CD14-positive monocyte (primary cell): ENCODE data around the gene MORN3. TPM values are rescaled to one million over a fixed set of nuclear protein-coding genes. Genes with fewer than 3 reads are reported as not detected.

Source experiments
- DNase-seq, 3 donors: peaks; one replicate each; pipeline ENCODE4 v3.0.0-alpha.2; 2011 to 2022
- H2AFZ ChIP-seq: 2 replicates; pipeline ENCODE4 v1.6.0; 2012; ENCODE audit warnings: mild to moderate bottlenecking, low read depth, low read length, inconsistent platforms; ENCODE audit not compliant: insufficient read depth, poor library complexity, severe bottlenecking
- H3K27ac ChIP-seq, 2 donors: 1 replicate in 1 of 2; 2 replicates in 1 of 2; pipeline ENCODE4 v1.5.1; 2012 to 2013; ENCODE audit warnings: low read length in 2 of 2, control low read depth in 1 of 2, inconsistent platforms in 1 of 2, low read depth in 1 of 2, mild to moderate bottlenecking in 1 of 2
- H3K27me3 ChIP-seq, 2 donors: one replicate each; pipeline versions ENCODE4 v1.6.0 to v1.6.1; 2011 to 2013; ENCODE audit warnings: low read length in 2 of 2; ENCODE audit not compliant: control insufficient read depth in 2 of 2, insufficient read depth in 2 of 2
- H3K36me3 ChIP-seq, 2 donors: replicated peaks in 1 of 2; 1 replicate in 1 of 2; 2 replicates in 1 of 2; pipeline versions ENCODE4 v1.5.1 to v1.6.1; 2012 to 2013; ENCODE audit warnings: low read length in 2 of 2, control low read depth in 1 of 2, inconsistent platforms in 1 of 2, mild to moderate bottlenecking in 1 of 2; ENCODE audit not compliant: insufficient read depth in 2 of 2, control insufficient read depth in 1 of 2
- H3K4me1 ChIP-seq, 2 donors: 1 replicate in 1 of 2; 2 replicates in 1 of 2; pipeline versions ENCODE4 v1.5.1 to v1.6.1; 2012 to 2013; ENCODE audit warnings: low read length in 2 of 2, control low read depth in 1 of 2, inconsistent platforms in 1 of 2, mild to moderate bottlenecking in 1 of 2, moderate library complexity in 1 of 2; ENCODE audit not compliant: insufficient read depth in 2 of 2, control insufficient read depth in 1 of 2
- H3K4me2 ChIP-seq: replicated peaks from 2 replicates; pipeline ENCODE3; 2012; ENCODE audit warnings: low read length, moderate library complexity, mild to moderate bottlenecking; ENCODE audit not compliant: poor library complexity, severe bottlenecking; ENCODE audit errors: extremely low read depth
- H3K4me3 ChIP-seq, 3 experiments: fragments of 200-600 bp in 1 of 3; sonication (generic) in 1 of 3; replicated peaks in 1 of 3; 1 replicate in 2 of 3; 2 replicates in 1 of 3; pipeline ENCODE4 v1.5.1; 2011 to 2013; ENCODE audit warnings: low read length in 3 of 3, mild to moderate bottlenecking in 3 of 3, control low read depth in 2 of 3, low read depth in 2 of 3, inconsistent platforms in 1 of 3, moderate library complexity in 1 of 3
- H3K79me2 ChIP-seq: 2 replicates; pipeline ENCODE4 v1.6.0; 2012; ENCODE audit warnings: mild to moderate bottlenecking, control low read depth, inconsistent platforms, low read length, moderate library complexity; ENCODE audit not compliant: insufficient read depth
- H3K9ac ChIP-seq: 2 replicates; pipeline ENCODE4 v1.6.0; 2017; ENCODE audit warnings: low read length, mild to moderate bottlenecking; ENCODE audit not compliant: insufficient read depth, poor library complexity, severe bottlenecking
- H3K9me3 ChIP-seq, 2 donors: replicated peaks in 1 of 2; 1 replicate in 1 of 2; 2 replicates in 1 of 2; pipeline versions ENCODE4 v1.5.1 to v1.6.1; 2012 to 2013; ENCODE audit warnings: low read length in 2 of 2, control low read depth in 1 of 2; ENCODE audit not compliant: control insufficient read depth in 1 of 2, insufficient read depth in 1 of 2
- H4K20me1 ChIP-seq: 2 replicates; pipeline ENCODE4 v1.6.0; 2012; ENCODE audit warnings: mild to moderate bottlenecking, low read length, control low read depth, moderate library complexity; ENCODE audit not compliant: insufficient read depth
- H3K27ac Mint-ChIP-seq, 7 donors: one replicate each; pipeline ENCODE4 v1.8.0; 2020; ENCODE audit warnings: mild to moderate bottlenecking in 7 of 7, mixed read lengths in 7 of 7, moderate library complexity in 6 of 7, inconsistent platforms in 2 of 7
- H3K27me3 Mint-ChIP-seq, 3 donors: one replicate each; pipeline ENCODE4 v1.8.0; 2021 to 2022; ENCODE audit warnings: low read depth in 3 of 3, mild to moderate bottlenecking in 3 of 3, mixed read lengths in 3 of 3, moderate library complexity in 3 of 3, inconsistent platforms in 1 of 3
- H3K36me3 Mint-ChIP-seq, 2 donors: one replicate each; pipeline ENCODE4 v1.8.0; 2020; ENCODE audit warnings: mixed read lengths in 2 of 2, inconsistent platforms in 1 of 2, mild to moderate bottlenecking in 1 of 2
- H3K4me1 Mint-ChIP-seq: one replicate; pipeline ENCODE4 v1.8.0; 2020; ENCODE audit warnings: mild to moderate bottlenecking, mixed read lengths
- H3K4me3 Mint-ChIP-seq, 2 donors: one replicate each; pipeline ENCODE4 v1.8.0; 2020; ENCODE audit warnings: mild to moderate bottlenecking in 2 of 2, mixed read lengths in 2 of 2, moderate library complexity in 1 of 2
- H3K9me3 Mint-ChIP-seq, 7 donors: one replicate each; pipeline ENCODE4 v1.8.0; 2020 to 2022; ENCODE audit warnings: mixed read lengths in 7 of 7, mild to moderate bottlenecking in 6 of 7, moderate library complexity in 6 of 7, inconsistent platforms in 2 of 7
- CTCF ChIP-seq: fragments of 200-600 bp; IDR thresholded peaks from one replicate; pipeline ENCODE4 v1.8.0; 2022; ENCODE audit warnings: antibody characterized with exemption, mild to moderate bottlenecking
- whole genome bisulfite sequencing: methylation state at CpG from one replicate; pipeline ENCODE4 v1.1.5; 2013; ENCODE audit warnings: missing lambda C conversion rate; ENCODE audit not compliant: insufficient coverage; 5-methylcytosine and 5-hydroxymethylcytosine counted together
- intact Hi-C, 2 donors: fragments of 100-400 bp; cut with micrococcal nuclease; formaldehyde crosslinking; loops; one replicate each; pipeline versions ENCODE4 v1.15.0 to v1.15.1; 2023
- polyA plus RNA-seq, 3 donors: library from polyadenylated mRNA; depleted of rRNA in 1 of 3; unstranded in 2 of 3; stranded (reverse) in 1 of 3; fragments of 300-500 nt in 2 of 3; fragments of >200 nt in 1 of 3; fragmentation: Illumina TruSeq in 2 of 3; gene quantifications; 1 replicate in 2 of 3; 2 replicates in 1 of 3; pipeline ENCODE4 v1.2.3, GENCODE V29; 2012 to 2021

Gene MORN3
- polyA plus RNA-seq, 3 donors: 0.17 TPM; not detected in 2

- Mint-ChIP-seq H3K36me3 (no peaks in the 10 kb centered on the region), H3K9me3 (peaks cover 0 to 2% (median 0%) of the 10 kb centered on the region in 7 donors), H3K4me1 (peaks cover 23% of the 10 kb centered on the region), H3K27me3 (peaks cover 2 to 3% (median 3%) of the 10 kb centered on the region in 3 donors), H3K4me3 (no peak overlapping the region), H3K27ac (peak overlapping the region in 1 of 7 donors; percentile 37)
- no peaks in the 10 kb centered on the region for H3K27me3 ChIP-seq
- 100% methylated on average over 1 of the region's 5 CpGs for WGBS
- H3K4me1 ChIP-seq: peaks cover 12 to 17% of the 10 kb centered on the region in 2 donors
- no peak for TF ChIP-seq CTCF
- H4K20me1 ChIP-seq: no peaks in the 10 kb centered on the region
- H3K36me3 ChIP-seq: no peaks in the 10 kb centered on the region
- no peak for DNase-seq
- no peak overlapping the region for H3K4me2 ChIP-seq
- no peaks in the 10 kb centered on the region for H3K9me3 ChIP-seq
- no peak overlapping the region for H3K27ac ChIP-seq
- no peaks in the 10 kb centered on the region for H3K79me2 ChIP-seq
- no peak overlapping the region for H2AFZ ChIP-seq
- H3K4me3 ChIP-seq: no peak overlapping the region
- H3K9ac ChIP-seq: no peak overlapping the region
- intact Hi-C loops: no loop called here
Measured at GRCh38 chr12:121676190-121676589, 6.7 kb upstream of the MORN3 start.

GRCh38 chr12:121673013-121673511, 3.6 kb upstream of the MORN3 start:
- Histone ChIP-seq H3K27me3 (no peaks in the 10 kb centered on the region), H3K36me3 (no peaks in the 10 kb centered on the region), H3K4me3 (peak overlapping the region in 2 of 3 experiments; percentile 34 to 72), H3K4me1 (peaks cover 12 to 17% of the 10 kb centered on the region in 2 donors), H4K20me1 (no peaks in the 10 kb centered on the region), H3K79me2 (peaks cover 8% of the 10 kb centered on the region), H3K9ac (peak overlapping the region; percentile 34), H3K4me2 (peak overlapping the region; percentile 72), H3K9me3 (no peaks in the 10 kb centered on the region), H3K27ac (peak overlapping the region in 1 of 2 donors; percentile 28), H2AFZ (peak overlapping the region; percentile 75)
- Mint-ChIP-seq H3K4me3 (peak overlapping the region; percentile 80 to 86), H3K27ac (peak overlapping the region; percentile 28 to 91 (median 75)), H3K27me3 (peaks cover 2 to 6% (median 3%) of the 10 kb centered on the region in 3 donors), H3K36me3 (peaks cover 5 to 6% of the 10 kb centered on the region in 2 donors), H3K4me1 (peaks cover 20% of the 10 kb centered on the region), H3K9me3 (peaks cover 0 to 2% (median 0%) of the 10 kb centered on the region in 7 donors)
- DNase-seq: no peak
- WGBS: 91% methylated on average over 12 of the region's 12 CpGs
- intact Hi-C loops: loop anchor here in 1 of 2 donors (5.0 kb wide), 1 partner anchor 126 kb away; no protein-coding TSS in a partner anchor
- no peak for TF ChIP-seq CTCF
